HFFc6 (cell line): ENCODE data around the gene KLHL29. TPM values are rescaled to one million over a fixed set of nuclear protein-coding genes. Genes with fewer than 3 reads are reported as not detected.

Source experiments
- DNase-seq: peaks from one replicate; pipeline ENCODE4 v3.0.0-alpha.2; 2018
- H3K27ac Mint-ChIP-seq: 2 replicates; pipeline ENCODE4 v1.8.0; 2020; ENCODE audit warnings: mild to moderate bottlenecking, mixed read lengths
- H3K27me3 Mint-ChIP-seq: 2 replicates; pipeline ENCODE4 v1.8.0; 2021; ENCODE audit warnings: mild to moderate bottlenecking, moderate library complexity, mixed read lengths; ENCODE audit not compliant: insufficient read depth
- H3K36me3 Mint-ChIP-seq: 2 replicates; pipeline ENCODE4 v1.8.0; 2021; ENCODE audit warnings: low read depth, mixed read lengths
- H3K4me1 Mint-ChIP-seq: 2 replicates; pipeline ENCODE4 v1.8.0; 2020; ENCODE audit warnings: low read depth, mixed read lengths
- H3K4me3 Mint-ChIP-seq: 2 replicates; pipeline ENCODE4 v1.8.0; 2020; ENCODE audit warnings: mild to moderate bottlenecking, moderate library complexity, mixed read lengths
- H3K9me3 Mint-ChIP-seq: 2 replicates; pipeline ENCODE4 v1.8.0; 2020; ENCODE audit warnings: mild to moderate bottlenecking, mixed read lengths
- total RNA-seq, 6 experiments: library from RNA; stranded (reverse); fragmentation: NEBNext Ultra II Directional; extraction: Animal tissue kit (Norgen Biotek cat#: 25700); gene quantifications; 2 replicates in 1 of 6; 3 replicates in 5 of 6; pipeline ENCODE4 v1.2.3, GENCODE V29; 2021
- TF ChIP-seq, protein P1 (sequence below): fragments of 200-600 bp; sonication (generic); IDR thresholded peaks from 2 replicates; pipeline ENCODE4 v1.5.0; 2021; ENCODE audit warnings: antibody characterized with exemption, mild to moderate bottlenecking

The KLHL29 gene
- total RNA-seq, 6 experiments from 2014 or later = 7.4 to 9.7 (median 8.6) TPM

DNA sequence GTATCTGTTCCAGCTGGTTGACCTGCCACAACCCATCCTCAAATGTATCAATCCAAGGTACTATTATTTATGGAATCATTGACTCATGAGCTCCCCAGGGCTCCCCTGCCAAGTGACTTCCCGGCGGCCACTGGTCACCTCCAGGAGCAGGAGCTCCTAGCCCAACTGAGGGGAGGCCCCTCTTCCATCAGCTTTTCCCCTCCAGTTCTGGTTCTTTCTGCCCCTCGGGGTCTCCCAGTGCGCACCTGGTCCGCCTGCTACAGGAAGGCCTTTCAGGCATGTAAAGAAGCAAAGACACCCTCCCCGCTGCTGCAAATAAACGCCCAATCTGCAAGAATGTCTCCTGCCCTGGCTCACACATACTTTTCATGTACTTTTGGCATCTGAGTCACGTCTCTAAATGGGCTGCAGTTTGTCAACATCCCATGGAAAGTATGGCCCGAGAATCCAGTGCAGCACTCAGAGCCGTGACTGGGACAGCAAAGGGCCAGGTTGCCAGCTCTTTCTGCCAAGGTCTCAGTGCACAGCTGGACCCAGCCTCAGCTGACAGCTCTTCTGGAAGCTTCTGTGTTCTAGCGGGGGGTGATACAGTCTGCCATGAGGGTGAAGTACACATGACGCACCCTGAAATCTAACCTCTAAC lies 41.4 kb downstream of the KLHL29 start:
- H3K36me3 Mint-ChIP-seq = no peaks in the 10 kb centered on the region
- H3K9me3 Mint-ChIP-seq = no peaks in the 10 kb centered on the region
- peaks cover 1% of the 10 kb centered on the region; the same call in 1 of the 2 replicates for H3K27me3 Mint-ChIP-seq
- TF ChIP-seq, protein P1, sequence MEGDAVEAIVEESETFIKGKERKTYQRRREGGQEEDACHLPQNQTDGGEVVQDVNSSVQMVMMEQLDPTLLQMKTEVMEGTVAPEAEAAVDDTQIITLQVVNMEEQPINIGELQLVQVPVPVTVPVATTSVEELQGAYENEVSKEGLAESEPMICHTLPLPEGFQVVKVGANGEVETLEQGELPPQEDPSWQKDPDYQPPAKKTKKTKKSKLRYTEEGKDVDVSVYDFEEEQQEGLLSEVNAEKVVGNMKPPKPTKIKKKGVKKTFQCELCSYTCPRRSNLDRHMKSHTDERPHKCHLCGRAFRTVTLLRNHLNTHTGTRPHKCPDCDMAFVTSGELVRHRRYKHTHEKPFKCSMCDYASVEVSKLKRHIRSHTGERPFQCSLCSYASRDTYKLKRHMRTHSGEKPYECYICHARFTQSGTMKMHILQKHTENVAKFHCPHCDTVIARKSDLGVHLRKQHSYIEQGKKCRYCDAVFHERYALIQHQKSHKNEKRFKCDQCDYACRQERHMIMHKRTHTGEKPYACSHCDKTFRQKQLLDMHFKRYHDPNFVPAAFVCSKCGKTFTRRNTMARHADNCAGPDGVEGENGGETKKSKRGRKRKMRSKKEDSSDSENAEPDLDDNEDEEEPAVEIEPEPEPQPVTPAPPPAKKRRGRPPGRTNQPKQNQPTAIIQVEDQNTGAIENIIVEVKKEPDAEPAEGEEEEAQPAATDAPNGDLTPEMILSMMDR = no peak
- peaks cover 37% of the 10 kb centered on the region for H3K4me1 Mint-ChIP-seq
- H3K4me3 Mint-ChIP-seq = peak overlapping the region; percentile 54
- peak overlapping the region; percentile 78 for H3K27ac Mint-ChIP-seq
- DNase-seq = peak; percentile 61

DNA sequence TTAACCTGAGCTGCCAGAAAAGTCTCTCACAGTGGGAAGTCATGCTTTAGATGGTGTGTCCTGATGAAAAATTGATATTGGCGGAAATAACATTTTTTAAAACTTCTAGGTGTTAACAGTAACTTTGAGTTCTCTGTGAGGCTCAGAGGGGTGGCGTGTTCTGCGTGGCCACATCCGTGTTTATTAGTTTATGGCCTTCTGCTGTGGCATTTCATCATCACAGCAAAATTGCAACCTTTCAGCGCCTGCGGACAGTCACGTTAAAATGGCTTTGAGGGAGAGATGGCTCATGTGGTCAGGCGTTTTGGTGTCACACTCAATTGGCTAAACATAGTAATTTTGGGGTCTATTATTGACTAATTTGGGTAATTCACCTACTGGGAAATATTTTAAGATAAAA lies 42.4 kb downstream of the KLHL29 start:
- TF ChIP-seq, protein P1 = no peak
- Mint-ChIP-seq H3K9me3 (no peaks in the 10 kb centered on the region), H3K36me3 (no peaks in the 10 kb centered on the region), H3K4me1 (peaks cover 37% of the 10 kb centered on the region), H3K4me3 (no peak overlapping the region), H3K27ac (peak overlapping the region; percentile 78; the same call in 1 of the 2 replicates), H3K27me3 (peaks cover 1% of the 10 kb centered on the region; the same call in 1 of the 2 replicates)
- no peak for DNase-seq

DNA sequence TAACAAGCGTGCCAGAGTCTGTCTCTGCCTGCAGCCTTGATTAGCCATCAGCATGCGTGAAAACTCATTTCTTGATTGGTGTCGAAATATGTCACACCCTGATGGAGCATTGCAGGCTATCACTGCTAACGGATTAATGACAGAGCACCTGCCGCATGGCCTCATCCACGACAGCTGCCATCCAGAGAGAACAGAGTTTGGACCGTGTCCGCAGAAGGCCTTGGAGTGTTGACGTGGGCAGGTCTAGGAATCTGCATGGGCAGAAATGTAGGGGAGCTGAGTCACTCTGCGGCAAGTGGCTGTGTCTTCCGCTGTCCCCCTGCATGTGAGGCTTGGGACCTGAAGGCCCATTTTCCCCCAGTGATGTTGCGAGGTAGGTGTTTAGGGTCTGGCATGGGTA lies 43.0 kb downstream of the KLHL29 start:
- no peak overlapping the region for H3K4me3 Mint-ChIP-seq
- TF ChIP-seq, protein P1 = no peak
- H3K27me3 Mint-ChIP-seq = peaks cover 1% of the 10 kb centered on the region; the same call in 1 of the 2 replicates
- H3K36me3 Mint-ChIP-seq = no peaks in the 10 kb centered on the region
- no peaks in the 10 kb centered on the region for H3K9me3 Mint-ChIP-seq
- H3K4me1 Mint-ChIP-seq = peaks cover 37% of the 10 kb centered on the region
- no peak overlapping the region; the same call in 1 of the 2 replicates for H3K27ac Mint-ChIP-seq
- DNase-seq = no peak

DNA sequence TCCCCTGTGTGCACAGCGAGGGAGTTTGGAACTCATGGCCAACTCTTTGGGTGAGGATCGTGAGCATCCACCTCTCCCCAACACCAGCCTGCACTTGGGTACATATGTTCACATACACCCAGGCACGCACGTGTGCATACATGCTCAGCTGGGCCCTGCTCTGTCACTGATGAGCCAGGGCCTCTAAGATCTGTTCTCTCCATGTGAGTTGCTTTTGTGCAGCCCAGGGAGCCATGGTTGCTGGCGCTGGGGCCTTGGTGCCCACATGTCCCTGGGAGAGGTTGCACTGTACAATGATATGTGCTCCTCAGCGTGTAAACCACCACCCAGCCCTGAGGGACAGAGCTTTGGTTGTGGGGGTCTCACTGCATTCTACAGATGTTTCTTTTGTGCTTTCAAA lies 44.1 kb downstream of the KLHL29 start:
- Mint-ChIP-seq H3K27ac (no peak overlapping the region), H3K4me3 (no peak overlapping the region), H3K4me1 (peaks cover 37% of the 10 kb centered on the region)

DNA sequence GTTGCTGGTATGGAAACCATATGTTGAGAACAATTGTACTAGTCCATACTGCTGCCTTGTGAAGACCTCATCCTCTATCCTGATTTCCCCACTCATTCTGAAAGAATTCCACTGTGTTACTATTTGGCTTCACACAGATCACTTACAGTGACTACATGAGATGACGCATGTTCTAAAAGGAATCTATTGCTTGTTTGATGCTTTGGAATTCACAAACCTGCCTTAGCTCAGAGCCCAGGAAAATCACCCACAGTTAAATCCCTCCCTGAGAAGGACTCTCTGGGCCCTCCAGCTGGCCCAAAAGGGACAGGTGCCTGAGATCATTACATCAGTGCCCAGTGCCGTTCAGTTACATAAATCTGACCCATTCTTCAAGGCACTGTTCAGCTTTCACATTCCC lies 45.3 kb downstream of the KLHL29 start:
- Mint-ChIP-seq H3K4me1 (peaks cover 49% of the 10 kb centered on the region), H3K9me3 (no peaks in the 10 kb centered on the region), H3K36me3 (no peaks in the 10 kb centered on the region), H3K27ac (peak overlapping the region; percentile 91), H3K4me3 (peak overlapping the region; percentile 65), H3K27me3 (peaks cover 1% of the 10 kb centered on the region; the same call in 1 of the 2 replicates)
- TF ChIP-seq, protein P1 = no peak
- DNase-seq = peak; percentile 87

More for the DNA sequence above, 44.1 kb downstream of the KLHL29 start:
- TF ChIP-seq, protein P1 = no peak
- no peaks in the 10 kb centered on the region for H3K36me3 Mint-ChIP-seq
- no peaks in the 10 kb centered on the region for H3K9me3 Mint-ChIP-seq
- DNase-seq = no peak
- H3K27me3 Mint-ChIP-seq = peaks cover 1% of the 10 kb centered on the region; the same call in 1 of the 2 replicates
